Rectal smooth muscle tissue (tissue), 1 donor: ENCODE results near the gene HS3ST5.
"Not testable (repeated sequence)": the region's sequence is repeated elsewhere in the genome, so short reads cannot be mapped to it uniquely, and the experiment has no call there.

Source experiments
- H3K27ac ChIP-seq: one replicate; pipeline ENCODE4 v1.7.0; 2013; ENCODE audit warnings: low read depth, low read length, inconsistent platforms
- H3K27me3 ChIP-seq: one replicate; pipeline ENCODE4 v1.7.0; 2013; ENCODE audit warnings: low read length; ENCODE audit not compliant: control insufficient read depth, insufficient read depth
- H3K36me3 ChIP-seq: one replicate; pipeline ENCODE4 v1.7.0; 2013; ENCODE audit warnings: low read length; ENCODE audit not compliant: control insufficient read depth, insufficient read depth
- H3K4me1 ChIP-seq: one replicate; pipeline ENCODE4 v1.7.0; 2013; ENCODE audit warnings: low read length; ENCODE audit not compliant: control insufficient read depth, insufficient read depth
- H3K4me3 ChIP-seq: one replicate; pipeline ENCODE4 v1.7.0; 2013; ENCODE audit warnings: low read length
- H3K9ac ChIP-seq: one replicate; pipeline ENCODE4 v1.7.0; 2013; ENCODE audit warnings: low read length

The HS3ST5 gene

DNA sequence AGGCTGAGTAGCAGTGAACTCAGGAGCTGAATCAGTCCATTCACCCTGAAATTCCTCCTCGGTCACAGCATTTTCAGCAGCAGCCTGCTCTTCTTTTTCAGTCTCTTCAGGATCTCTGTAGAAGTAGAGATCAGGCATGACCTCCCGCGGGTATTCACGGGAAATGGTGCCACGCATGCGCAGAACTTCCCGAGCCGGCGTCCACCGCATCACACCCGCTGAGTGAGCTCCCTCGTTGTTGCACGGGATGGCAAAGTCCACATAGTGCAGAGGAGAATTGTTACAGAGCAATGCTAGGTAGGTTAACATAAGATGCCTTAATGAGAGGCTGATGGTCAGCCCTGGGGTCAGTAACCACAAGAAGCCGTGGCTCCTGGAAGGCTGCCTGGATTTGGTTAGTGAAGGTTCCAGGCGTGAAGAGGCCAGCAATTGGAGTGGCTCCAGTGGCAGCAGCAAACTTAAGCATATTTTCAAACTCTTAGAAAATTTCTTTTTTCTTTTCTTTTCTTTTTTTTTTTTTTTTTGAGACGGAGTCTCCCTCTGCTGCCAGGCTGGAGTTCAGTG lies 258.4 kb downstream of the HS3ST5 start:
- no peaks in the 10 kb centered on the region for H3K27me3 ChIP-seq
- no peak overlapping the region for H3K4me3 ChIP-seq
- no peaks in the 10 kb centered on the region for H3K4me1 ChIP-seq
- H3K9ac ChIP-seq: no peak overlapping the region
- no peaks in the 10 kb centered on the region for H3K36me3 ChIP-seq
- no peak overlapping the region for H3K27ac ChIP-seq

- no peak overlapping the region for H3K4me3 ChIP-seq
- no peaks in the 10 kb centered on the region for H3K4me1 ChIP-seq
- H3K9ac ChIP-seq: no peak overlapping the region
- H3K27me3 ChIP-seq: no peaks in the 10 kb centered on the region
- H3K36me3 ChIP-seq: no peaks in the 10 kb centered on the region
- no peak overlapping the region for H3K27ac ChIP-seq
Observed at GRCh38 chr6:114083251-114083650, 259.6 kb downstream of the HS3ST5 start.

DNA sequence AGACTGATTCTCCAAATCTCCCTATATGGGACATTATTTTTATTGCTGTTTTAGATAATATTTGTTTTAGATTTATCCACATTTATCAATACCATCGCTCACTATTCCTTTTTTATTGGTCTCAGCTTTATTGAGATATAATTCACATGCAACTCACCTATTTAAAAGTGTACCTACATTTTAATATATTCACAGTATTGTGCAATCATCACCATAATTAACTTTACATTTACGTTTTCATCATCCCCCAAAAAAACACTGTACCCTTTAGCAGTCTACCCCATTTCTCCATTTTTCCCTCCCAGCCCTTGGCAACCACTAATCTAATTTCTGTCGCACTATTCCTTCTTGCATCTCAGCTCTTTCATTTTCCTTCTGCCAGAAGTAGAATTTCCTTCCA lies 261.1 kb downstream of the HS3ST5 start:
- H3K4me1 ChIP-seq: no peaks in the 10 kb centered on the region
- no peak overlapping the region for H3K27ac ChIP-seq
- no peak overlapping the region for H3K9ac ChIP-seq
- no peaks in the 10 kb centered on the region for H3K36me3 ChIP-seq
- H3K27me3 ChIP-seq: no peaks in the 10 kb centered on the region
- no peak overlapping the region for H3K4me3 ChIP-seq

DNA sequence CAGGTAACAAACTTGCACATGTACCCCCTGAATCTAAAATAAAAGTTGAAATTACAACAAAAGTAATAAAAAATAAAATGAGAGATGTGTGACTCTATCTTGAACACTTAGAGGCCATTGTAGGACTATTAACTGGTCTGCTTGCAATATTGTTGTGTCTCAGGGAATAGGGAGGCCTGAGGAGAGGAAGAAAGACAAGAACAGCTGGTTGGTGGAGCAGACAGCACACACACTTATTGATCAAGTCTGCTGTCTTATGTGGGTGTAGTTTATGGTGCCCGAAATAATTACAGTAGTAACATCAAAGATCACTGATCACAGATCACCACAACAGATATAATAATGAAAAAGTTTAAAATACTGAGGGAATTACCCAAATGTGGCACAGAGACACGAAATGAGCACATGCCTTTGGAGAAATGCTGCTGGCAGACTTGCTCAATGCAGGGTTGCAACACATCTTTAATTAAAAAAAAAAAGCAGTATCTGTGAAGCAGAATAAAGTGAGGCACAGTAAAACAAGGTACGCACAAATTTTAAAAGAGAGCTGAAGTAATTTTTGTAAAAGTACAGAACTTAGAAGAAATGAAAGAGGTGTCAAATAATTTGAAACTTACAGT lies 261.8 kb downstream of the HS3ST5 start:
- Histone ChIP-seq H3K27ac (no peak overlapping the region), H3K4me3 (no peak overlapping the region), H3K27me3 (no peaks in the 10 kb centered on the region), H3K9ac (no peak overlapping the region), H3K4me1 (no peaks in the 10 kb centered on the region), H3K36me3 (no peaks in the 10 kb centered on the region)

- not testable (repeated sequence) for H3K9ac ChIP-seq, H3K27me3 ChIP-seq, H3K4me1 ChIP-seq, H3K4me3 ChIP-seq, H3K27ac ChIP-seq, H3K36me3 ChIP-seq
Observed at GRCh38 chr6:114080410-114080809, 262.4 kb downstream of the HS3ST5 start.

DNA sequence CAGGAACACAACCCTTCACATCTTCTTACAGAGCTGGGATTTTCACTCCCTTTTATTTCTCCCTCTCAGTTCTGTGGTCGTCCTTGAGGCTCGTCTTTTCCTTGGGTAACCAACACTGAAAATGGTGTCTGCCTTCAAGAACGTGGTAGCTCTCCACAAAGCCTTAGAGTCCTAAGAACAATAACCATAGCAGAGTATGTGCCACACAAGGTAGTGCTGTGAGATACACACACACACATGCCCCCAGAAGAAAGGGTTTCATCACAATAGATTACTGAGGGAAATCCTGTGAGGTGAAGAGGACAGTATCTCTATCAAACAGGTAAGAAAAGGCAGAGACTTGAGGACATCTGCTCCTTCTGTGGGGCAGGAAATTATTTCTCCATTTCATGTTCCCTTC lies 267.0 kb downstream of the HS3ST5 start:
- Histone ChIP-seq H3K36me3 (no peaks in the 10 kb centered on the region), H3K4me1 (no peaks in the 10 kb centered on the region), H3K9ac (no peak overlapping the region), H3K4me3 (no peak overlapping the region), H3K27me3 (no peaks in the 10 kb centered on the region), H3K27ac (no peak overlapping the region)

DNA sequence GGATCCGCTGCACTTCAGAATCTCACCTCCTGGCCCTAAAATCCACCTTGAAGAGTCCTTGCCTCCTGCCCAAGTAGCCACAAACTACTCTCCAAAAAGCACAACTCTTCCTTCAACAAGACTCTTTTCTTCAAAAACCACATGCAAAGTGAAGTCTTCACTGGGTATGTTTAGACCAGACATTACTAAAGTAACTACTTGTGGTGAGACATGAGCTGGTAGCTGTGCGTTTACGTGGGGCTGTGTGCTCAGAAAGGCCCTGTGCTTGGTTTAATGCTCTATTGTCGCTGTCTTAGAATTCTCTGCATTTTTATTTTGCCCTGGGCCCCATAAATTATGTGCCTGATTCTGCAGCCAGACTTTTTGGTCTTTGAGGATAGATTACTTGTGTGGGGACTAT lies 267.5 kb downstream of the HS3ST5 start:
- H3K27ac ChIP-seq: no peak overlapping the region
- H3K36me3 ChIP-seq: no peaks in the 10 kb centered on the region
- H3K27me3 ChIP-seq: no peaks in the 10 kb centered on the region
- H3K9ac ChIP-seq: no peak overlapping the region
- no peak overlapping the region for H3K4me3 ChIP-seq
- no peaks in the 10 kb centered on the region for H3K4me1 ChIP-seq

DNA sequence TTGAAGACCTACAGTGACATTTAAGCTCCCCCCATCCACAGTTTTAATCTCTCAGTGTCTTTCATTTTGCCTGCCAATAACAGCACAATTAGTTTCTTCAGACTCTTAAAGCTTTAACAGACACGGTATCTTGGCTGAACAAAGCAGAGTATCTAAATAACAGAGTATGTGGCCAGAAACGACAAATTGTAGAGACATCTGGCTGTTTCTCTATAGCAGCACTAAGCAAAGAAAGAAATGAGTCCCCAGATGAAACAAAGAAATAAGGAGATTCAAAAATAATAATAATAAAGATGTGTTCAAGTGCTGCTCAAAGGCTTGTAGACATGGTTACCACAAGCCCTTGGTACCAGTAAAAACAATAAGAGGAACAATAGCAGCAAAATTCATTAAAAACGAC lies 274.1 kb downstream of the HS3ST5 start:
- H3K27ac ChIP-seq: no peak overlapping the region

DNA sequence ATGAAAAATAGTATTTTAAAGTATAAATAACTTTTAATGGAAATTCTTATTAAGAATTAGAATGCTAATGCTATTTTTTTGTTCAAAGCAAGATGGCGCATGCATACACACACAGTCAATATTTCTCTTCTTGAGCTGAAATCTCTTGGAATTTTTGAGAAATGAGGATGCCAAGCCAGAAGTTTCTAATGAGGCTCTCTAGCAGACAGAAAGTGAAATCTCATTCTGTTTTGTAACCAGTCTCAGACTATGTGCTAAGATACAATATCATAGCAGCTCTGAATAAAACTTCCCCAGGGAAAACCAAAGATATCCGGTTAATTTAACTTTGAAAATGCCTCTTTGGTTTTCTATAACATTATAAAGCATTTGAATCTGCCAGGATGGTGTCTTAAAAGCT lies 274.7 kb downstream of the HS3ST5 start:
- Histone ChIP-seq H3K4me3 (no peak overlapping the region), H3K27me3 (no peaks in the 10 kb centered on the region), H3K36me3 (no peaks in the 10 kb centered on the region), H3K9ac (no peak overlapping the region), H3K4me1 (no peaks in the 10 kb centered on the region), H3K27ac (no peak overlapping the region)

More for the DNA sequence above, 274.1 kb downstream of the HS3ST5 start:
- Histone ChIP-seq H3K36me3 (no peaks in the 10 kb centered on the region), H3K4me3 (no peak overlapping the region), H3K4me1 (no peaks in the 10 kb centered on the region), H3K9ac (no peak overlapping the region), H3K27me3 (no peaks in the 10 kb centered on the region)

DNA sequence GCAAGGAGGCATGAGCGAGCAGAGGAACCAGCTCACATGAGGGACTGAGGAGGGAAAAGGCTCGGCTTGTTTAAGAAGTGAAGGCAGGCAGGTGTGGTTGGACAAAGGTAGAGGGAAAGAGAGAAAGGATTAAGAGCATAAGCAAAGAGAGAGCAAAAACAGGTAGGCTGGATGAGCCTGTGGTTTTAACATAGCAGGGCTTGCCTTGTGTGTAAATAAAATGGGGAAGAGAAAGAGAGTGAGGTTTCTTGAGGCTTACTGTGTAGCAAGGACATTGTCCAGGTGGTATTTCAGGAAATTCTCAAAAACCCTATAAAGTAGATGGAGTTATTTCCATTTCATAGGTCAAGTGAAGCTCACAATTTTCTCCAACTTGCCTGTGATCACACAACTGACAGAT lies 278.0 kb downstream of the HS3ST5 start:
- Histone ChIP-seq H3K4me3 (no peak overlapping the region), H3K4me1 (no peaks in the 10 kb centered on the region), H3K27ac (no peak overlapping the region), H3K27me3 (no peaks in the 10 kb centered on the region), H3K9ac (no peak overlapping the region), H3K36me3 (no peaks in the 10 kb centered on the region)

- Histone ChIP-seq H3K27ac (no peak overlapping the region), H3K9ac (no peak overlapping the region), H3K4me3 (no peak overlapping the region), H3K4me1 (no peaks in the 10 kb centered on the region), H3K27me3 (no peaks in the 10 kb centered on the region), H3K36me3 (no peaks in the 10 kb centered on the region)
Observed at GRCh38 chr6:114063956-114064355, 278.9 kb downstream of the HS3ST5 start.

GRCh38 chr6:114062199-114062598 lies 280.6 kb downstream of the HS3ST5 start:
- Histone ChIP-seq H3K4me3 (no peak overlapping the region), H3K27ac (no peak overlapping the region), H3K9ac (no peak overlapping the region)

DNA sequence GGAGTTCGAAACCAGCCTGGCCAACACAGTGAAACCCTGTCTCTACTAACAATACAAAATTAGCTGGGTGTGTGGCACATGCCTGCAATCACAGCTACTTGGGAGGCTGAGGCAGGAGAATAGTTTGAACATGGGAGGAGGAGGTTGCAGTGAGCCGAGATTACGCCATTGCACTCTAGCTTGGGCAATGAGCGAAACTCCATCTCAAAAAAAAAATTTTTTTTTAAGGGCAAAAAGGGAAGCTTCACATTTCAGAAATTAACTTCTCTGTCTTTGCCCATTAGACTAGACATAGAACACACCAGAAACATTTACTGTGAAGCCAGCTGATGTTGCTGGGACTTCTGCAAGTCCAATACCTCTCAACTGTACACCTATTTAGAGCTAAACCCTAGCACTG lies 281.1 kb downstream of the HS3ST5 start:
- no peaks in the 10 kb centered on the region for H3K4me1 ChIP-seq
- no peak overlapping the region for H3K27ac ChIP-seq
- no peaks in the 10 kb centered on the region for H3K36me3 ChIP-seq
- no peaks in the 10 kb centered on the region for H3K27me3 ChIP-seq
- H3K9ac ChIP-seq: no peak overlapping the region
- no peak overlapping the region for H3K4me3 ChIP-seq

More at GRCh38 chr6:114062199-114062598, 280.6 kb downstream of the HS3ST5 start:
- H3K36me3 ChIP-seq: no peaks in the 10 kb centered on the region
- no peaks in the 10 kb centered on the region for H3K27me3 ChIP-seq
- H3K4me1 ChIP-seq: no peaks in the 10 kb centered on the region
